Measurements from ENCODE around the gene NIPSNAP3A.
A peak's percentile ranks its signal among the peaks of the same experiment; 100 is the strongest.

NIPSNAP3A gene

GRCh38 chr9:104743376-104743985, 4.0 kb upstream of the NIPSNAP3A start:
- DNase-seq (ENCODE audit: extremely low spot score): peak; percentile 60
- POLR2A ChIA-PET: no interaction called here
- peak; percentile 79 for TF ChIP-seq CTCF (IDR thresholded peaks at IDR 0.05; ENCODE audit: control extremely low read depth, extremely low read depth, low read depth, missing control alignments)
- CTCF ChIA-PET: interaction anchor here (0.7 to 2.5 kb wide), 6 partner anchors 10 to 750 kb away, joined by 3 to 10 read pairs (median 4); partner anchors contain the start of gene NIPSNAP3B

GRCh38 chr9:104745852-104746251, 1.6 kb upstream of the NIPSNAP3A start:
- TF ChIP-seq CTCF (IDR thresholded peaks at IDR 0.05; ENCODE audit: control extremely low read depth, extremely low read depth, low read depth, missing control alignments): no peak
- CTCF ChIA-PET: interaction anchor here (0.7 to 2.5 kb wide), 5 partner anchors 13 to 1349 kb away, joined by 3 to 10 read pairs (median 5); partner anchors contain the start of gene NIPSNAP3B

GRCh38 chr9:104746285-104746684, 1.2 kb upstream of the NIPSNAP3A start:
- ChIA-PET POLR2A (no interaction called here), CTCF (interaction anchor here (0.7 to 2.4 kb wide), 5 partner anchors 12 to 1349 kb away, joined by 3 to 10 read pairs (median 5); partner anchors contain the start of gene NIPSNAP3B)
- no peak for DNase-seq (ENCODE audit: extremely low spot score)
- TF ChIP-seq CTCF (IDR thresholded peaks at IDR 0.05; ENCODE audit: control extremely low read depth, extremely low read depth, low read depth, missing control alignments): no peak

More at GRCh38 chr9:104745852-104746251, 1.6 kb upstream of the NIPSNAP3A start:
- POLR2A ChIA-PET: no interaction called here
- DNase-seq (ENCODE audit: extremely low spot score): no peak

GRCh38 chr9:104746798-104747197, 685 bp upstream of the NIPSNAP3A start:
- TF ChIP-seq CTCF (IDR thresholded peaks at IDR 0.05; ENCODE audit: control extremely low read depth, extremely low read depth, low read depth, missing control alignments): no peak
- no peak for DNase-seq (ENCODE audit: extremely low spot score)
- ChIA-PET CTCF (interaction anchor here (0.7 to 2.4 kb wide), 6 partner anchors 10 to 1349 kb away, joined by 3 to 10 read pairs (median 4); partner anchors contain the start of gene NIPSNAP3B), POLR2A (interaction anchor here (0.6 to 1.6 kb wide), 2 partner anchors 29 to 559 kb away, joined by 4 to 10 read pairs; no protein-coding TSS in a partner anchor)

GRCh38 chr9:104747245-104747564, 278 bp upstream of the NIPSNAP3A start:
- TF ChIP-seq CTCF (IDR thresholded peaks at IDR 0.05; ENCODE audit: control extremely low read depth, extremely low read depth, low read depth, missing control alignments): no peak
- no peak for DNase-seq (ENCODE audit: extremely low spot score)
- ChIA-PET POLR2A (interaction anchor here (0.6 to 1.6 kb wide), 2 partner anchors 28 to 558 kb away, joined by 4 to 10 read pairs; no protein-coding TSS in a partner anchor), CTCF (interaction anchor here (1.5 to 2.4 kb wide), 5 partner anchors 9 to 16 kb away, joined by 3 to 10 read pairs (median 7); partner anchors contain the start of gene NIPSNAP3B)

GRCh38 chr9:104748359-104749031, 1.0 kb downstream of the NIPSNAP3A start:
- CTCF ChIA-PET: interaction anchor here (1.3 to 2.4 kb wide), 6 partner anchors 8 to 28 kb away, joined by 3 to 10 read pairs (median 6); partner anchors contain the start of gene NIPSNAP3B

More at GRCh38 chr9:104748359-104749031, 1.0 kb downstream of the NIPSNAP3A start:
- POLR2A ChIA-PET: interaction anchor here (1.0 to 1.6 kb wide), 3 partner anchors 21 to 27 kb away, joined by 3 to 10 read pairs (median 3); no protein-coding TSS in a partner anchor
- no peak for TF ChIP-seq CTCF (IDR thresholded peaks at IDR 0.05; ENCODE audit: control extremely low read depth, extremely low read depth, low read depth, missing control alignments)
- DNase-seq (ENCODE audit: extremely low spot score): no peak

All from GM10248 (cell line).